Measurements from ENCODE around the gene CHIT1.

DNA sequence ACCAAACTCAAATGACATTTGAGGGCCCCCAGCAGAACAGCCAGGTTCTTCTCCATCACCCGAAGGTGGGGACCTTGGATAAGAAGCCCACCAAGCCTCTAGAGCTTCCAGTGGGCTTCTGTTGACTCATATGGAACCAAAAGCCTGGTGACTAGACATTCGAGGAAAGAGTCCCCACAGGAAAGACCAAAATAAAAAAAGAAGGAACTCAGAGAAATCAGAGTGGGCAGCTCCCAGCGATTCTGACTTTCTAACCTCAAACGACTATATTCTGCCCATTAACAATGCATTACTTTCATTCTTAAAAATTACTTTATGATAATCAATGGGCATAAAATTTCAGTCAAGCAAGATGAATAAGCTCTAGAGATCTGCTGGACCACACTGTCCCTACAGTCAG lies 9.6 kb upstream of the CHIT1 start:
- TF ChIP-seq, protein P1, sequence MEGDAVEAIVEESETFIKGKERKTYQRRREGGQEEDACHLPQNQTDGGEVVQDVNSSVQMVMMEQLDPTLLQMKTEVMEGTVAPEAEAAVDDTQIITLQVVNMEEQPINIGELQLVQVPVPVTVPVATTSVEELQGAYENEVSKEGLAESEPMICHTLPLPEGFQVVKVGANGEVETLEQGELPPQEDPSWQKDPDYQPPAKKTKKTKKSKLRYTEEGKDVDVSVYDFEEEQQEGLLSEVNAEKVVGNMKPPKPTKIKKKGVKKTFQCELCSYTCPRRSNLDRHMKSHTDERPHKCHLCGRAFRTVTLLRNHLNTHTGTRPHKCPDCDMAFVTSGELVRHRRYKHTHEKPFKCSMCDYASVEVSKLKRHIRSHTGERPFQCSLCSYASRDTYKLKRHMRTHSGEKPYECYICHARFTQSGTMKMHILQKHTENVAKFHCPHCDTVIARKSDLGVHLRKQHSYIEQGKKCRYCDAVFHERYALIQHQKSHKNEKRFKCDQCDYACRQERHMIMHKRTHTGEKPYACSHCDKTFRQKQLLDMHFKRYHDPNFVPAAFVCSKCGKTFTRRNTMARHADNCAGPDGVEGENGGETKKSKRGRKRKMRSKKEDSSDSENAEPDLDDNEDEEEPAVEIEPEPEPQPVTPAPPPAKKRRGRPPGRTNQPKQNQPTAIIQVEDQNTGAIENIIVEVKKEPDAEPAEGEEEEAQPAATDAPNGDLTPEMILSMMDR (conservative IDR thresholded peaks at IDR 0.05; ENCODE audit: low read depth in 2 of 2), result no peak
- TF ChIP-seq EZH2 (IDR thresholded peaks at IDR 0.05; ENCODE audit: low read depth, unreplicated experiment) (no peak), STAT1 (IDR thresholded peaks at IDR 0.05; ENCODE audit: unreplicated experiment) (no peak), EZH2phosphoT487 (IDR thresholded peaks at IDR 0.05; ENCODE audit: unreplicated experiment) (no peak), REST (IDR thresholded peaks at IDR 0.05; ENCODE audit: unreplicated experiment) (no peak), NANOG (IDR thresholded peaks at IDR 0.05; ENCODE audit: borderline replicate concordance) (no peak), POLR2AphosphoS5 (IDR thresholded peaks at IDR 0.05; ENCODE audit: low read depth) (no peak), JUNB (IDR thresholded peaks at IDR 0.05; ENCODE audit: unreplicated experiment) (no peak), ZNF114 (CRISPR knock-in tag; IDR thresholded peaks at IDR 0.05) (no peak), CREB1 (CRISPR knock-in tag; IDR thresholded peaks at IDR 0.05; ENCODE audit: low read depth) (no peak), ZNF331 (CRISPR knock-in tag; IDR thresholded peaks at IDR 0.05; ENCODE audit: low read depth) (no peak)
- TF ChIP-seq, protein P2, sequence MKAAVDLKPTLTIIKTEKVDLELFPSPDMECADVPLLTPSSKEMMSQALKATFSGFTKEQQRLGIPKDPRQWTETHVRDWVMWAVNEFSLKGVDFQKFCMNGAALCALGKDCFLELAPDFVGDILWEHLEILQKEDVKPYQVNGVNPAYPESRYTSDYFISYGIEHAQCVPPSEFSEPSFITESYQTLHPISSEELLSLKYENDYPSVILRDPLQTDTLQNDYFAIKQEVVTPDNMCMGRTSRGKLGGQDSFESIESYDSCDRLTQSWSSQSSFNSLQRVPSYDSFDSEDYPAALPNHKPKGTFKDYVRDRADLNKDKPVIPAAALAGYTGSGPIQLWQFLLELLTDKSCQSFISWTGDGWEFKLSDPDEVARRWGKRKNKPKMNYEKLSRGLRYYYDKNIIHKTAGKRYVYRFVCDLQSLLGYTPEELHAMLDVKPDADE (IDR thresholded peaks at IDR 0.05), result no peak
